IMR-90 (cell line): ENCODE measurements around the gene MAP3K8. TPM values are rescaled to one million over a fixed set of nuclear protein-coding genes. Genes with fewer than 3 reads are reported as not detected.

Source experiments
- ATAC-seq: fragments of 200-7000 bp; cut with Tn5 transposase; 2 replicates; pipeline ENCODE4 v1.9.1; 2020; ENCODE audit warnings: low read depth, mild to moderate bottlenecking, moderate library complexity
- BruUV-seq: library from RNA; stranded (reverse); fragments of 400-500 nt; replicated peaks from 2 replicates; lab custom pipeline; 2021; lab: Mats Ljungman, UMichigan
- CTCF ChIA-PET: fragments of 300-600 bp; formaldehyde crosslinking; extraction: SDS; loops from one replicate; lab custom pipeline; 2021; ENCODE audit warnings: antibody characterized with exemption; lab: Yijun Ruan, JAX
- POLR2A ChIA-PET: fragments of 300-600 bp; sonication (Branson Sonifier 250); formaldehyde crosslinking; loops from one replicate; lab custom pipeline; 2022; ENCODE audit warnings: antibody characterized with exemption; ENCODE audit not compliant: unreplicated experiment; lab: Charles Lee
- DNase-seq: peaks from one replicate; pipeline ENCODE4 v3.0.0; 2013
- H2AFZ ChIP-seq: replicated peaks from 2 replicates; pipeline ENCODE3; 2013; ENCODE audit warnings: low read length, mild to moderate bottlenecking; ENCODE audit not compliant: poor library complexity
- H2AK5ac ChIP-seq: 2 replicates; pipeline ENCODE4 v1.6.1; 2013; ENCODE audit warnings: low read depth, low read length, inconsistent platforms
- H2AK9ac ChIP-seq: replicated peaks from 2 replicates; pipeline ENCODE3; 2013; ENCODE audit warnings: mild to moderate bottlenecking, low read depth, low read length, moderate library complexity; ENCODE audit not compliant: poor library complexity
- H2BK120ac ChIP-seq: 2 replicates; pipeline ENCODE4 v1.6.1; 2013; ENCODE audit warnings: low read depth, low read length, inconsistent platforms
- H2BK15ac ChIP-seq: 3 replicates; pipeline ENCODE4 v1.6.1; 2013; ENCODE audit warnings: low read depth, low read length, inconsistent platforms
- H2BK20ac ChIP-seq: 2 replicates; pipeline ENCODE4 v1.6.1; 2013; ENCODE audit warnings: low read depth, mild to moderate bottlenecking, inconsistent platforms, low read length, moderate library complexity
- H2BK5ac ChIP-seq: 2 replicates; pipeline ENCODE4 v1.6.1; 2013; ENCODE audit warnings: mild to moderate bottlenecking, low read depth, low read length, inconsistent platforms; ENCODE audit not compliant: poor library complexity, severe bottlenecking
- H3K14ac ChIP-seq: replicated peaks from 2 replicates; pipeline ENCODE4 v1.6.1; 2013; ENCODE audit warnings: low read depth, low read length, inconsistent platforms
- H3K18ac ChIP-seq: 2 replicates; pipeline ENCODE4 v1.6.1; 2013; ENCODE audit warnings: low read depth, low read length, control low read depth
- H3K23ac ChIP-seq: 2 replicates; pipeline ENCODE4 v1.6.1; 2013; ENCODE audit warnings: low read depth, low read length, inconsistent platforms
- H3K27ac ChIP-seq: 2 replicates; pipeline ENCODE4 v1.5.1; 2013; ENCODE audit warnings: mild to moderate bottlenecking, control low read depth, low read length; ENCODE audit not compliant: insufficient read depth
- H3K27me3 ChIP-seq: 2 replicates; pipeline ENCODE4 v1.6.1; 2013; ENCODE audit warnings: low read length; ENCODE audit not compliant: control insufficient read depth, insufficient read depth
- H3K36me3 ChIP-seq: 2 replicates; pipeline ENCODE4 v1.6.1; 2013; ENCODE audit warnings: low read length, mixed read lengths; ENCODE audit not compliant: control insufficient read depth, insufficient read depth
- H3K4ac ChIP-seq: 2 replicates; pipeline ENCODE4 v1.6.1; 2013; ENCODE audit warnings: low read depth, low read length, inconsistent platforms
- H3K4me1 ChIP-seq: 2 replicates; pipeline ENCODE4 v1.6.1; 2013; ENCODE audit warnings: low read length, mixed read lengths; ENCODE audit not compliant: control insufficient read depth, insufficient read depth
- H3K4me2 ChIP-seq: 2 replicates; pipeline ENCODE4 v1.6.1; 2013; ENCODE audit warnings: low read depth, mild to moderate bottlenecking, control low read depth, low read length, moderate library complexity
- H3K4me3 ChIP-seq: 2 replicates; pipeline ENCODE4 v1.5.1; 2013; ENCODE audit warnings: low read depth, mild to moderate bottlenecking, control low read depth, low read length, moderate library complexity; ENCODE audit not compliant: insufficient read depth
- H3K56ac ChIP-seq: 2 replicates; pipeline ENCODE4 v1.6.1; 2013; ENCODE audit warnings: low read length, inconsistent platforms; ENCODE audit not compliant: insufficient read depth; ENCODE audit errors: extremely low read depth
- H3K79me1 ChIP-seq, 2 experiments: 2 replicates each; pipeline ENCODE4 v1.6.1; 2013; ENCODE audit warnings: low read length in 2 of 2, inconsistent platforms in 1 of 2, low read depth in 1 of 2
- H3K9ac ChIP-seq: 2 replicates; pipeline ENCODE4 v1.6.1; 2013; ENCODE audit warnings: low read depth, low read length, control low read depth
- H3K9me1 ChIP-seq: 2 replicates; pipeline ENCODE4 v1.6.1; 2013; ENCODE audit warnings: low read length, inconsistent platforms; ENCODE audit not compliant: insufficient read depth
- H3K9me3 ChIP-seq: 2 replicates; pipeline ENCODE4 v1.6.1; 2013; ENCODE audit warnings: low read length; ENCODE audit not compliant: control insufficient read depth, insufficient read depth
- H4K20me1 ChIP-seq: 2 replicates; pipeline ENCODE4 v1.6.1; 2013; ENCODE audit warnings: low read length, inconsistent platforms; ENCODE audit not compliant: insufficient read depth
- H4K5ac ChIP-seq: 2 replicates; pipeline ENCODE4 v1.6.1; 2013; ENCODE audit warnings: mild to moderate bottlenecking, low read depth, low read length, control low read depth
- H4K8ac ChIP-seq, 2 experiments: 2 replicates each; pipeline ENCODE4 v1.6.1; 2013; ENCODE audit warnings: low read depth in 2 of 2, low read length in 2 of 2, control low read depth in 1 of 2, inconsistent platforms in 1 of 2
- H4K91ac ChIP-seq: 2 replicates; pipeline ENCODE4 v1.6.1; 2013; ENCODE audit warnings: low read depth, low read length, inconsistent platforms; ENCODE audit not compliant: insufficient read depth
- BHLHE40 ChIP-seq: fragments of 150-350 bp; IDR thresholded peaks from 2 replicates; pipeline ENCODE4 v1.6.1; 2016; ENCODE audit warnings: mild to moderate bottlenecking, low read depth, low read length
- CEBPB ChIP-seq: IDR thresholded peaks from 2 replicates; pipeline ENCODE4 v1.6.1; 2012; ENCODE audit warnings: low read depth, low read length, improper control_type of control experiment
- CHD1 ChIP-seq: IDR thresholded peaks from 2 replicates; pipeline ENCODE4 v1.6.1; 2012; ENCODE audit warnings: low read depth, low read length, improper control_type of control experiment
- FOS ChIP-seq: fragments of 150-350 bp; IDR thresholded peaks from 2 replicates; pipeline ENCODE4 v1.6.1; 2016; ENCODE audit warnings: low read depth, low read length
- MAFK ChIP-seq: IDR thresholded peaks from 2 replicates; pipeline ENCODE4 v1.6.1; 2012; ENCODE audit warnings: low read depth, low read length, improper control_type of control experiment
- MAZ ChIP-seq: IDR thresholded peaks from 2 replicates; pipeline ENCODE4 v1.6.1; 2012; ENCODE audit warnings: low read depth, mild to moderate bottlenecking, low read length, improper control_type of control experiment, moderate library complexity, borderline replicate concordance
- MXI1 ChIP-seq: IDR thresholded peaks from 2 replicates; pipeline ENCODE4 v1.6.1; 2012; ENCODE audit warnings: low read depth, mild to moderate bottlenecking, low read length, moderate library complexity, borderline replicate concordance
- NFE2L2 ChIP-seq: fragments of 150-350 bp; IDR thresholded peaks from 2 replicates; pipeline ENCODE4 v1.6.1; 2016; ENCODE audit warnings: low read depth, mild to moderate bottlenecking, low read length
- POLR2A ChIP-seq: IDR thresholded peaks from 2 replicates; pipeline ENCODE4 v1.6.1; 2012; ENCODE audit warnings: mild to moderate bottlenecking, low read depth, low read length
- RCOR1 ChIP-seq: IDR thresholded peaks from 2 replicates; pipeline ENCODE4 v1.6.1; 2012; ENCODE audit warnings: mild to moderate bottlenecking, low read length, improper control_type of control experiment; ENCODE audit not compliant: insufficient replicate concordance
- RFX5 ChIP-seq: IDR thresholded peaks from 2 replicates; pipeline ENCODE4 v1.8.0; 2012; ENCODE audit warnings: low read depth, mild to moderate bottlenecking, low read length, moderate library complexity
- WGBS, 2 experiments: methylation state at CpG; one replicate each; pipeline versions ENCODE4 v1.1.5 to v1.1.7; 2013; ENCODE audit warnings: missing lambda C conversion rate in 2 of 2; ENCODE audit not compliant: insufficient read length in 1 of 2; ENCODE audit errors: extremely low coverage in 2 of 2; 5-methylcytosine and 5-hydroxymethylcytosine counted together
- dilution Hi-C: fragments of 300-500 bp; cut with HindIII; formaldehyde crosslinking; loops from one replicate; pipeline ENCODE4 v1.14.3; 2018; ENCODE audit warnings: low sequenced_read_pairs; ENCODE audit not compliant: unreplicated experiment
- in situ Hi-C: fragments of 300-500 bp; cut with MboI; formaldehyde crosslinking; loops from 3 replicates; pipeline ENCODE4 v1.14.3; 2019; ENCODE audit warnings: low sequenced_read_pairs, inconsistent platforms, mixed read lengths
- intact Hi-C: fragments of 100-400 bp; cut with micrococcal nuclease; formaldehyde crosslinking; loops from 2 replicates; pipeline ENCODE4 v1.10.0; 2022
- polyA plus RNA-seq, 3 experiments: library from polyadenylated mRNA; depleted of rRNA; stranded (reverse); fragments of >200 nt; gene quantifications; 2 replicates each; pipeline ENCODE4 v1.2.3, GENCODE V29; 2012; ENCODE audit warnings: low replicate concordance in 1 of 3
- total RNA-seq: library from RNA; depleted of rRNA; stranded (reverse); fragments of >200 nt; gene quantifications from 2 replicates; pipeline ENCODE4 v1.2.3, GENCODE V29; 2012
- TF ChIP-seq, protein P1 (sequence below): fragments of 150-350 bp; IDR thresholded peaks from 2 replicates; pipeline ENCODE4 v1.6.1; 2017; ENCODE audit warnings: mild to moderate bottlenecking, antibody characterized with exemption, low read length, low read depth
- TF ChIP-seq, protein P2 (sequence below): fragments of 150-350 bp; IDR thresholded peaks from 2 replicates; pipeline ENCODE4 v1.6.1; 2016; ENCODE audit warnings: low read depth, mild to moderate bottlenecking, low read length, moderate library complexity, borderline replicate concordance
- TF ChIP-seq, protein P3 (sequence below): conservative IDR thresholded peaks from 2 replicates; pipeline ENCODE4 v1.5.1; 2012; ENCODE audit warnings: mild to moderate bottlenecking, low read depth, low read length, improper control_type of control experiment

MAP3K8 gene
- total and polyA plus RNA-seq, 2 of the 4 experiments (the other 2 are of a cell fraction): 1.8 to 2.6 TPM

DNA sequence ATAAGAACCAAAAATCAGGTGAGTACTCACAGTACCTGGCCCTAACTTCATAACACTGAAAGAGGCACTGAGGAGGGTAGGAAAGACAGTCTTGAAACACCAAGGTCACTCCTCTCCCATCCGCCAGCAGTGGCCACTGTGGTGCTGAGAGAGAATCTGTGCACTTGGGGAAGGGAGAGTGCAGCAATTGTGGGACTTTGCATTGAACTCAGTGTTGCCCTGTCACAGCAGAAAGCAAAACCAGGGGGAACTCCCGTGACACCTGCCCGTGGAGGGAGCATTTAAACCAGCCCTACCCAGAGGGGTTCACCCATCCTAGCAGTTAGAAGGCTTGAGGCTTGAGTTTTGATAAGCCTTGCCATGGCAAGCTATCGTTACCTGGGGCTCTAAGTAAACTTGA lies 35.2 kb upstream of the MAP3K8 start:
- Histone ChIP-seq H2BK120ac (no peak overlapping the region), H2BK5ac (no peak overlapping the region), H3K9me1 (no peaks in the 10 kb centered on the region), H3K18ac (no peak overlapping the region), H3K79me1 (no peaks in the 10 kb centered on the region), H3K9ac (no peak overlapping the region), H2AK9ac (no peak overlapping the region), H4K8ac (no peak overlapping the region), H3K23ac (no peak overlapping the region), H2BK15ac (no peak overlapping the region), H3K4me1 (no peaks in the 10 kb centered on the region), H4K91ac (no peak overlapping the region), H3K27me3 (peaks cover 48% of the 10 kb centered on the region), H2AK5ac (no peak overlapping the region), H4K5ac (no peak overlapping the region), H3K14ac (no peak overlapping the region), H3K4me3 (no peak overlapping the region), H2AFZ (no peak overlapping the region), H3K27ac (no peak overlapping the region), H4K20me1 (no peaks in the 10 kb centered on the region), H3K4me2 (no peak overlapping the region), H3K4ac (no peak overlapping the region), H3K36me3 (no peaks in the 10 kb centered on the region), H3K56ac (no peak overlapping the region), H2BK20ac (no peak overlapping the region), H3K9me3 (no peaks in the 10 kb centered on the region)
- dilution Hi-C loops (no loop called here), in situ Hi-C loops (no loop called here), intact Hi-C loops (no loop called here)
- DNase-seq (no peak), ATAC-seq (no peak)
- no CpG with 5 or more reads among the region's 4 CpGs for WGBS, 2 experiments
- ChIA-PET CTCF (no interaction called here), POLR2A (no interaction called here)
- BruUV-seq: no TSS peak
- TF ChIP-seq, protein P1, sequence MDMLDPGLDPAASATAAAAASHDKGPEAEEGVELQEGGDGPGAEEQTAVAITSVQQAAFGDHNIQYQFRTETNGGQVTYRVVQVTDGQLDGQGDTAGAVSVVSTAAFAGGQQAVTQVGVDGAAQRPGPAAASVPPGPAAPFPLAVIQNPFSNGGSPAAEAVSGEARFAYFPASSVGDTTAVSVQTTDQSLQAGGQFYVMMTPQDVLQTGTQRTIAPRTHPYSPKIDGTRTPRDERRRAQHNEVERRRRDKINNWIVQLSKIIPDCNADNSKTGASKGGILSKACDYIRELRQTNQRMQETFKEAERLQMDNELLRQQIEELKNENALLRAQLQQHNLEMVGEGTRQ: no peak
- TF ChIP-seq FOS (no peak), CEBPB (no peak), POLR2A (no peak), RFX5 (no peak), MAFK (no peak), MAZ (no peak), BHLHE40 (no peak), CHD1 (no peak), NFE2L2 (no peak), RCOR1 (no peak), MXI1 (no peak)
- TF ChIP-seq, protein P2, sequence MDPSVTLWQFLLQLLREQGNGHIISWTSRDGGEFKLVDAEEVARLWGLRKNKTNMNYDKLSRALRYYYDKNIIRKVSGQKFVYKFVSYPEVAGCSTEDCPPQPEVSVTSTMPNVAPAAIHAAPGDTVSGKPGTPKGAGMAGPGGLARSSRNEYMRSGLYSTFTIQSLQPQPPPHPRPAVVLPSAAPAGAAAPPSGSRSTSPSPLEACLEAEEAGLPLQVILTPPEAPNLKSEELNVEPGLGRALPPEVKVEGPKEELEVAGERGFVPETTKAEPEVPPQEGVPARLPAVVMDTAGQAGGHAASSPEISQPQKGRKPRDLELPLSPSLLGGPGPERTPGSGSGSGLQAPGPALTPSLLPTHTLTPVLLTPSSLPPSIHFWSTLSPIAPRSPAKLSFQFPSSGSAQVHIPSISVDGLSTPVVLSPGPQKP: no peak
- TF ChIP-seq, protein P3, sequence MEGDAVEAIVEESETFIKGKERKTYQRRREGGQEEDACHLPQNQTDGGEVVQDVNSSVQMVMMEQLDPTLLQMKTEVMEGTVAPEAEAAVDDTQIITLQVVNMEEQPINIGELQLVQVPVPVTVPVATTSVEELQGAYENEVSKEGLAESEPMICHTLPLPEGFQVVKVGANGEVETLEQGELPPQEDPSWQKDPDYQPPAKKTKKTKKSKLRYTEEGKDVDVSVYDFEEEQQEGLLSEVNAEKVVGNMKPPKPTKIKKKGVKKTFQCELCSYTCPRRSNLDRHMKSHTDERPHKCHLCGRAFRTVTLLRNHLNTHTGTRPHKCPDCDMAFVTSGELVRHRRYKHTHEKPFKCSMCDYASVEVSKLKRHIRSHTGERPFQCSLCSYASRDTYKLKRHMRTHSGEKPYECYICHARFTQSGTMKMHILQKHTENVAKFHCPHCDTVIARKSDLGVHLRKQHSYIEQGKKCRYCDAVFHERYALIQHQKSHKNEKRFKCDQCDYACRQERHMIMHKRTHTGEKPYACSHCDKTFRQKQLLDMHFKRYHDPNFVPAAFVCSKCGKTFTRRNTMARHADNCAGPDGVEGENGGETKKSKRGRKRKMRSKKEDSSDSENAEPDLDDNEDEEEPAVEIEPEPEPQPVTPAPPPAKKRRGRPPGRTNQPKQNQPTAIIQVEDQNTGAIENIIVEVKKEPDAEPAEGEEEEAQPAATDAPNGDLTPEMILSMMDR: no peak
